Adrenal gland (tissue), 12 donors: Measurements from ENCODE around the gene ACTL6B. TPM values are rescaled to one million over a fixed set of nuclear protein-coding genes. Genes with fewer than 3 reads are reported as not detected.

ENCODE experiments used
- DNase-seq, 7 donors: peaks; one replicate each; pipeline ENCODE4 v3.0.0-alpha.2; 2019 to 2020
- H3K27ac ChIP-seq, 5 donors: fragments of 200-600 bp; sonication (generic) in 4 of 5; 1 replicate in 3 of 5; 2 replicates in 2 of 5; pipeline versions ENCODE4 v1.5.1 to v1.8.0; 2016 to 2020; ENCODE audit warnings: mild to moderate bottlenecking in 1 of 5
- H3K27me3 ChIP-seq: fragments of 200-600 bp; 2 replicates; pipeline ENCODE4 v1.8.0; 2021
- H3K36me3 ChIP-seq, 2 donors: fragments of 200-600 bp; replicated peaks in 1 of 2; 1 replicate in 1 of 2; 2 replicates in 1 of 2; pipeline versions ENCODE4 v1.5.1 to v1.8.0; 2018 to 2022
- H3K4me1 ChIP-seq, 2 donors: fragments of 200-600 bp; replicated peaks in 1 of 2; 1 replicate in 1 of 2; 2 replicates in 1 of 2; pipeline versions ENCODE4 v1.5.1 to v1.8.0; 2018 to 2021
- H3K4me3 ChIP-seq, 4 donors: fragments of 200-600 bp; sonication (generic) in 3 of 4; one replicate each; pipeline ENCODE4 v1.5.1; 2016 to 2018
- H3K9me3 ChIP-seq, 3 donors: fragments of 200-600 bp; sonication (generic) in 1 of 3; replicated peaks in 1 of 3; 1 replicate in 2 of 3; 2 replicates in 1 of 3; pipeline versions ENCODE4 v1.5.1 to v1.8.0; 2016 to 2021
- CTCF ChIP-seq, 6 experiments: fragments of 450-650 bp in 4 of 6; fragments of 200-600 bp in 2 of 6; sonication (generic) in 1 of 6; IDR thresholded peaks; 1 replicate in 5 of 6; 2 replicates in 1 of 6; pipeline versions ENCODE4 v1.5.1 to v1.8.0; 2016 to 2021; ENCODE audit warnings: antibody characterized with exemption in 6 of 6, mild to moderate bottlenecking in 2 of 6, moderate library complexity in 1 of 6
- POLR2A ChIP-seq, 2 donors: fragments of 450-650 bp; IDR thresholded peaks; one replicate each; pipeline ENCODE4 v1.6.1; 2017; ENCODE audit warnings: antibody characterized with exemption in 2 of 2, mild to moderate bottlenecking in 2 of 2, moderate library complexity in 1 of 2
- WGBS, 4 donors: extraction: QIAGEN DNeasy Blood & Tissue Kit in 2 of 4; methylation state at CpG; one replicate each; pipeline versions ENCODE4 v1.1.5 to v1.1.7; 2013 to 2017; 5-methylcytosine and 5-hydroxymethylcytosine counted together
- intact Hi-C, 2 donors: fragments of 100-400 bp; cut with DNase I; formaldehyde crosslinking; loops; one replicate each; pipeline versions ENCODE4 v1.14.1 to v1.15.0; 2022 to 2023
- polyA plus RNA-seq, 3 donors: library from polyadenylated mRNA; stranded (reverse); fragments of 200-250 nt in 2 of 3; fragments of 350-450 nt in 1 of 3; fragmentation: Illumina TruSeq in 1 of 3; extraction: RNeasy Lipid Tissue Mini Kit (QIAGEN cat#74804) in 1 of 3; gene quantifications; one replicate each; pipeline ENCODE4 v1.2.3, GENCODE V29; 2013 to 2014
- total RNA-seq, 9 donors: library from RNA; depleted of rRNA in 4 of 9; stranded (reverse); fragments of >200 nt in 4 of 9; fragments of 120-200 nt in 1 of 9; fragmentation: NEBNext Ultra II Directional in 1 of 9; extraction: Animal tissue kit (Norgen Biotek cat#: 25700) in 1 of 9; gene quantifications; one replicate each; pipeline versions ENCODE4 v1.1.0 to v1.2.4, GENCODE V29; 2013 to 2023
- donor health status: healthy with polysubstance abuse.
- donor health status: Bipolar disorder and iron deficiency.
- donor health status: DM: yes; HTN: yes; CAD: no.
- donor health status: DM: no; HTN: no; CAD: no.
- donor health status: DM: no; HTN: no; CAD: no.
- donor health status: DM: yes; HTN: yes; CAD: no.

Gene ACTL6B
- total and polyA plus RNA-seq, 12 donors: 0.64 to 5.1 (median 2.4) TPM; not detected in 5

- WGBS, 4 donors: 78 to 98% (median 92%) methylated on average over 4 to 6 of the region's 6 CpGs
- intact Hi-C loops: no loop called here
- no peaks in the 10 kb centered on the region for H3K36me3 ChIP-seq
- peaks cover 0 to 3% of the 10 kb centered on the region in 2 donors for H3K4me1 ChIP-seq
- no peak overlapping the region for H3K27ac ChIP-seq
- TF ChIP-seq POLR2A (IDR thresholded peaks at IDR 0.05) (no peak), CTCF (IDR thresholded peaks at IDR 0.05) (no peak)
- no peak for DNase-seq
- H3K4me3 ChIP-seq: no peak overlapping the region
- no peaks in the 10 kb centered on the region for H3K27me3 ChIP-seq
- no peaks in the 10 kb centered on the region for H3K9me3 ChIP-seq
These were observed 36.0 kb downstream of the ACTL6B start for GRCh38 chr7:100620239-100620638.

- no peaks in the 10 kb centered on the region for H3K36me3 ChIP-seq
- DNase-seq: no peak
- no peak for TF ChIP-seq CTCF (IDR thresholded peaks at IDR 0.05)
- TF ChIP-seq POLR2A (IDR thresholded peaks at IDR 0.05): no peak
- H3K4me3 ChIP-seq: no peak overlapping the region
- intact Hi-C loops: no loop called here
- H3K9me3 ChIP-seq: no peaks in the 10 kb centered on the region
- H3K27ac ChIP-seq: no peak overlapping the region
- no peaks in the 10 kb centered on the region for H3K27me3 ChIP-seq
- WGBS, 4 donors: 70 to 83% (median 74%) methylated on average over 6 of the region's 6 CpGs
- peaks cover 12 to 13% of the 10 kb centered on the region in 2 donors for H3K4me1 ChIP-seq
These were observed 41.9 kb downstream of the ACTL6B start for GRCh38 chr7:100614308-100614861.

- 83 to 95% (median 88%) methylated on average over 13 of the region's 13 CpGs for WGBS, 4 donors
- Histone ChIP-seq H3K36me3 (no peaks in the 10 kb centered on the region), H3K27ac (no peak overlapping the region), H3K4me1 (peaks cover 12 to 13% of the 10 kb centered on the region in 2 donors), H3K27me3 (no peaks in the 10 kb centered on the region), H3K9me3 (no peaks in the 10 kb centered on the region), H3K4me3 (peak overlapping the region in 1 of 4 donors; percentile 77)
- intact Hi-C loops: no loop called here
- DNase-seq: no peak
- TF ChIP-seq POLR2A (IDR thresholded peaks at IDR 0.05) (no peak), CTCF (IDR thresholded peaks at IDR 0.05) (no peak)
These were observed 42.7 kb downstream of the ACTL6B start for GRCh38 chr7:100613412-100614175.

- Histone ChIP-seq H3K4me1 (peaks cover 12 to 13% of the 10 kb centered on the region in 2 donors), H3K27me3 (no peaks in the 10 kb centered on the region), H3K4me3 (peak overlapping the region in 3 of 4 donors; percentile 75 to 83 (median 77)), H3K36me3 (no peaks in the 10 kb centered on the region), H3K27ac (peak overlapping the region in 2 of 5 donors; percentile 86 to 95), H3K9me3 (no peaks in the 10 kb centered on the region)
- peak in 5 of 7 donors; percentile 35 to 62 (median 40) for DNase-seq
- WGBS, 4 donors: 0 to 20% (median 3%) methylated on average over 3 to 29 of the region's 29 CpGs
- intact Hi-C loops: no loop called here
- TF ChIP-seq POLR2A (IDR thresholded peaks at IDR 0.05): no peak
- peak in 1 of 6 experiments; percentile 20 for TF ChIP-seq CTCF (IDR thresholded peaks at IDR 0.05)
These were observed 43.4 kb downstream of the ACTL6B start for GRCh38 chr7:100612730-100613390.
